HUES48 (cell line): ENCODE results near the gene CASKIN2.

Experiments
- H3K27ac ChIP-seq: one replicate; pipeline ENCODE4 v1.7.0; 2013; ENCODE audit warnings: low read depth, low read length, inconsistent platforms
- H3K27me3 ChIP-seq: 2 replicates; pipeline ENCODE4 v1.6.1; 2013; ENCODE audit warnings: mild to moderate bottlenecking, low read length; ENCODE audit not compliant: control insufficient read depth, insufficient read depth
- H3K36me3 ChIP-seq: 2 replicates; pipeline ENCODE4 v1.6.1; 2013; ENCODE audit warnings: low read length; ENCODE audit not compliant: control insufficient read depth, insufficient read depth
- H3K4me1 ChIP-seq: 2 replicates; pipeline ENCODE4 v1.6.1; 2013; ENCODE audit warnings: mild to moderate bottlenecking, low read length; ENCODE audit not compliant: control insufficient read depth, insufficient read depth
- H3K4me3 ChIP-seq: 2 replicates; pipeline ENCODE4 v1.5.1; 2013; ENCODE audit warnings: mild to moderate bottlenecking, low read depth, low read length
- H3K9ac ChIP-seq: 2 replicates; pipeline ENCODE4 v1.6.1; 2013; ENCODE audit warnings: mild to moderate bottlenecking, low read depth, low read length, moderate library complexity
- H3K9me3 ChIP-seq: 2 replicates; pipeline ENCODE4 v1.6.1; 2013; ENCODE audit warnings: low read length; ENCODE audit not compliant: control insufficient read depth, insufficient read depth

CASKIN2 gene

GRCh38 chr17:75503976-75504346, 11.4 kb downstream of the CASKIN2 start:
- H3K9me3 ChIP-seq, result no peaks in the 10 kb centered on the region
- peaks cover 57% of the 10 kb centered on the region for H3K36me3 ChIP-seq
- H3K27me3 ChIP-seq, result no peaks in the 10 kb centered on the region
- no peak overlapping the region for H3K9ac ChIP-seq
- no peak overlapping the region for H3K4me3 ChIP-seq
- H3K4me1 ChIP-seq, result no peaks in the 10 kb centered on the region
- no peak overlapping the region for H3K27ac ChIP-seq

- Histone ChIP-seq H3K27me3 (no peaks in the 10 kb centered on the region), H3K9ac (no peak overlapping the region), H3K9me3 (no peaks in the 10 kb centered on the region), H3K4me3 (no peak overlapping the region), H3K4me1 (no peaks in the 10 kb centered on the region), H3K27ac (no peak overlapping the region), H3K36me3 (peaks cover 61% of the 10 kb centered on the region)
Observed at GRCh38 chr17:75503337-75503950, 11.9 kb downstream of the CASKIN2 start.

- H3K27me3 ChIP-seq, result no peaks in the 10 kb centered on the region
- H3K4me3 ChIP-seq, result no peak overlapping the region
- no peak overlapping the region for H3K9ac ChIP-seq
- H3K9me3 ChIP-seq, result no peaks in the 10 kb centered on the region
- H3K27ac ChIP-seq, result no peak overlapping the region
- peaks cover 67% of the 10 kb centered on the region for H3K36me3 ChIP-seq
- no peaks in the 10 kb centered on the region for H3K4me1 ChIP-seq
Observed at GRCh38 chr17:75502721-75503329, 12.5 kb downstream of the CASKIN2 start.

- Histone ChIP-seq H3K36me3 (peaks cover 68% of the 10 kb centered on the region), H3K27ac (no peak overlapping the region), H3K9ac (no peak overlapping the region), H3K9me3 (no peaks in the 10 kb centered on the region), H3K4me1 (no peaks in the 10 kb centered on the region), H3K4me3 (no peak overlapping the region), H3K27me3 (no peaks in the 10 kb centered on the region)
Observed at GRCh38 chr17:75502072-75502720, 13.1 kb downstream of the CASKIN2 start.

GRCh38 chr17:75501378-75502071, 13.8 kb downstream of the CASKIN2 start:
- no peaks in the 10 kb centered on the region for H3K9me3 ChIP-seq
- H3K4me3 ChIP-seq, result no peak overlapping the region
- no peak overlapping the region for H3K27ac ChIP-seq
- no peak overlapping the region for H3K9ac ChIP-seq
- H3K36me3 ChIP-seq, result peaks cover 68% of the 10 kb centered on the region
- H3K27me3 ChIP-seq, result no peaks in the 10 kb centered on the region
- H3K4me1 ChIP-seq, result no peaks in the 10 kb centered on the region

- H3K4me1 ChIP-seq, result no peaks in the 10 kb centered on the region
- no peaks in the 10 kb centered on the region for H3K9me3 ChIP-seq
- no peak overlapping the region for H3K9ac ChIP-seq
- no peak overlapping the region for H3K4me3 ChIP-seq
- peaks cover 68% of the 10 kb centered on the region for H3K36me3 ChIP-seq
- H3K27me3 ChIP-seq, result no peaks in the 10 kb centered on the region
- no peak overlapping the region for H3K27ac ChIP-seq
Observed at GRCh38 chr17:75500419-75501216, 14.7 kb downstream of the CASKIN2 start.

- peaks cover 73% of the 10 kb centered on the region for H3K36me3 ChIP-seq
- H3K9ac ChIP-seq, result no peak overlapping the region
Observed at GRCh38 chr17:75499313-75500022, 15.9 kb downstream of the CASKIN2 start.

GRCh38 chr17:75498726-75499213, 16.6 kb downstream of the CASKIN2 start:
- H3K36me3 ChIP-seq, result peaks cover 80% of the 10 kb centered on the region
- H3K9me3 ChIP-seq, result no peaks in the 10 kb centered on the region
- no peaks in the 10 kb centered on the region for H3K4me1 ChIP-seq
- H3K27me3 ChIP-seq, result no peaks in the 10 kb centered on the region
- no peak overlapping the region for H3K9ac ChIP-seq
- no peak overlapping the region for H3K4me3 ChIP-seq
- no peak overlapping the region for H3K27ac ChIP-seq

More at GRCh38 chr17:75499313-75500022, 15.9 kb downstream of the CASKIN2 start:
- Histone ChIP-seq H3K4me1 (no peaks in the 10 kb centered on the region), H3K4me3 (no peak overlapping the region), H3K27me3 (no peaks in the 10 kb centered on the region), H3K9me3 (no peaks in the 10 kb centered on the region), H3K27ac (no peak overlapping the region)

GRCh38 chr17:75498039-75498725, 17.2 kb downstream of the CASKIN2 start:
- H3K9me3 ChIP-seq, result no peaks in the 10 kb centered on the region
- no peaks in the 10 kb centered on the region for H3K27me3 ChIP-seq
- H3K4me3 ChIP-seq, result no peak overlapping the region
- no peak overlapping the region for H3K9ac ChIP-seq
- no peaks in the 10 kb centered on the region for H3K4me1 ChIP-seq
- H3K27ac ChIP-seq, result no peak overlapping the region
- H3K36me3 ChIP-seq, result peaks cover 82% of the 10 kb centered on the region

- no peak overlapping the region for H3K27ac ChIP-seq
- H3K4me1 ChIP-seq, result no peaks in the 10 kb centered on the region
- peaks cover 89% of the 10 kb centered on the region for H3K36me3 ChIP-seq
- no peak overlapping the region for H3K4me3 ChIP-seq
- H3K9me3 ChIP-seq, result no peaks in the 10 kb centered on the region
- H3K9ac ChIP-seq, result no peak overlapping the region
- H3K27me3 ChIP-seq, result no peaks in the 10 kb centered on the region
Observed at GRCh38 chr17:75496005-75496404, 19.3 kb downstream of the CASKIN2 start.
